Neural progenitor cell (in vitro differentiated cells): ENCODE measurements around the gene SIRT5. TPM values are rescaled to one million over a fixed set of nuclear protein-coding genes. Genes with fewer than 3 reads are reported as not detected.

ENCODE experiments used
- DNase-seq: peaks from one replicate; pipeline ENCODE4 v3.0.0-alpha.2; 2016; ENCODE audit warnings: low spot score
- H2AFZ ChIP-seq: fragments of 200-600 bp; sonication (generic); replicated peaks from 2 replicates; pipeline ENCODE4 v1.6.1; 2016; ENCODE audit warnings: antibody characterized with exemption
- H3F3A ChIP-seq: fragments of 200-600 bp; sonication (generic); 2 replicates; pipeline ENCODE4 v1.6.1; 2016; ENCODE audit warnings: antibody characterized with exemption, low read depth
- H3K27ac ChIP-seq: fragments of 200-600 bp; sonication (generic); 2 replicates; pipeline ENCODE4 v1.5.1; 2016; ENCODE audit warnings: mild to moderate bottlenecking
- H3K27me3 ChIP-seq: fragments of 200-600 bp; sonication (generic); 2 replicates; pipeline ENCODE4 v1.6.1; 2016; ENCODE audit warnings: mild to moderate bottlenecking, moderate library complexity
- H3K36me3 ChIP-seq: fragments of 200-600 bp; sonication (generic); 2 replicates; pipeline ENCODE4 v1.5.1; 2016
- H3K4me1 ChIP-seq: fragments of 200-600 bp; sonication (generic); 2 replicates; pipeline ENCODE4 v1.6.1; 2016; ENCODE audit warnings: mixed run types
- H3K4me2 ChIP-seq: fragments of 200-600 bp; sonication (generic); 2 replicates; pipeline ENCODE4 v1.6.1; 2016
- H3K4me3 ChIP-seq: fragments of 200-600 bp; sonication (generic); 2 replicates; pipeline ENCODE4 v1.5.1; 2016
- H3K79me2 ChIP-seq: fragments of 200-600 bp; sonication (generic); 2 replicates; pipeline ENCODE4 v1.6.1; 2016; ENCODE audit warnings: low read depth
- H3K9ac ChIP-seq: fragments of 200-600 bp; sonication (generic); 2 replicates; pipeline ENCODE4 v1.6.1; 2016
- H3K9me3 ChIP-seq: fragments of 200-600 bp; sonication (generic); 2 replicates; pipeline ENCODE4 v1.5.1; 2016; ENCODE audit warnings: low read depth
- H4K20me1 ChIP-seq: fragments of 200-600 bp; sonication (generic); 2 replicates; pipeline ENCODE4 v1.6.1; 2016; ENCODE audit warnings: low read depth
- H3K27ac Mint-ChIP-seq: 3 replicates; pipeline ENCODE4 v1.8.0; 2021; ENCODE audit warnings: mixed read lengths
- H3K27me3 Mint-ChIP-seq: 2 replicates; pipeline ENCODE4 v1.8.0; 2022; ENCODE audit warnings: low read depth, mild to moderate bottlenecking, inconsistent platforms, moderate library complexity, mixed read lengths; ENCODE audit not compliant: insufficient read depth
- H3K36me3 Mint-ChIP-seq: 3 replicates; pipeline ENCODE4 v1.8.0; 2021; ENCODE audit warnings: mixed read lengths
- H3K4me1 Mint-ChIP-seq: 3 replicates; pipeline ENCODE4 v1.8.0; 2021; ENCODE audit warnings: mixed read lengths
- H3K4me3 Mint-ChIP-seq: 3 replicates; pipeline ENCODE4 v1.8.0; 2021; ENCODE audit warnings: mild to moderate bottlenecking, moderate library complexity, mixed read lengths
- H3K9me3 Mint-ChIP-seq: 3 replicates; pipeline ENCODE4 v1.8.0; 2020; ENCODE audit warnings: mixed read lengths
- EZH2 ChIP-seq: fragments of 200-600 bp; sonication (generic); IDR thresholded peaks from 2 replicates; pipeline ENCODE4 v1.6.1; 2017; ENCODE audit warnings: antibody characterized with exemption, mild to moderate bottlenecking, moderate library complexity
- EZH2phosphoT487 ChIP-seq: fragments of 200-600 bp; sonication (generic); IDR thresholded peaks from 2 replicates; pipeline ENCODE4 v1.6.1; 2017; ENCODE audit warnings: antibody characterized with exemption
- total RNA-seq: library from RNA; depleted of rRNA; stranded (reverse); fragments of >200 nt; gene quantifications from 2 replicates; pipeline ENCODE4 v1.2.3, GENCODE V29; 2015; ENCODE audit warnings: low replicate concordance
- TF ChIP-seq, protein P1 (sequence below): fragments of 200-600 bp; sonication (generic); IDR thresholded peaks from 2 replicates; pipeline ENCODE4 v1.5.1; 2017; ENCODE audit warnings: antibody characterized with exemption, mild to moderate bottlenecking

SIRT5 gene
- total RNA-seq, 1 donor from 2014 or later = 18.2 TPM

DNA sequence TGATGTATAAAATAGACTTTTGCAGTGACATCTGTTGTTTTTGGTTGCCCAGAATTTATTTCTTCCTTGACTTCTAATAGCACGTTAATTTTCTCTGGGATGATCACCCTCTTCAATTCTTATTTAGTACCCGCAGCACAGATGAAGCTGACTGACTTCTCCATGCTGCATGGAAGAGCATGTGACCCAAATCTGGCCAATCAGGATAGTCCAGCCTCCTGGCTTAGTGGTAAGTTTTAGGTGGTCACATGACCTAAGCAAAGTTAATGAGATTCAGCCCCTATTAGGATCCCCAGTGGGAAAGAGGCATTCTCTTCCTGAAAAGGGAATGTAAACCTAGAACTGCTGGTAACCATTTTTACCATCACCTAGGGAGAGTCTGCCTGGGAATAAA, 13.8 kb upstream of the SIRT5 start:
- Mint-ChIP-seq H3K27me3 (peaks cover 1% of the 10 kb centered on the region), H3K27ac (no peak overlapping the region), H3K4me1 (peaks cover 30% of the 10 kb centered on the region), H3K9me3 (no peaks in the 10 kb centered on the region), H3K4me3 (no peak overlapping the region), H3K36me3 (no peaks in the 10 kb centered on the region)
- Histone ChIP-seq H3K4me2 (no peak overlapping the region), H3K9me3 (no peaks in the 10 kb centered on the region), H2AFZ (no peak overlapping the region), H3K79me2 (no peaks in the 10 kb centered on the region), H3F3A (peaks cover 11% of the 10 kb centered on the region), H3K27ac (no peak overlapping the region), H3K27me3 (no peaks in the 10 kb centered on the region), H3K4me1 (peaks cover 5% of the 10 kb centered on the region), H4K20me1 (no peaks in the 10 kb centered on the region), H3K9ac (no peak overlapping the region), H3K36me3 (no peaks in the 10 kb centered on the region), H3K4me3 (no peak overlapping the region)
- TF ChIP-seq EZH2 (no peak), EZH2phosphoT487 (no peak)
- TF ChIP-seq, protein P1, sequence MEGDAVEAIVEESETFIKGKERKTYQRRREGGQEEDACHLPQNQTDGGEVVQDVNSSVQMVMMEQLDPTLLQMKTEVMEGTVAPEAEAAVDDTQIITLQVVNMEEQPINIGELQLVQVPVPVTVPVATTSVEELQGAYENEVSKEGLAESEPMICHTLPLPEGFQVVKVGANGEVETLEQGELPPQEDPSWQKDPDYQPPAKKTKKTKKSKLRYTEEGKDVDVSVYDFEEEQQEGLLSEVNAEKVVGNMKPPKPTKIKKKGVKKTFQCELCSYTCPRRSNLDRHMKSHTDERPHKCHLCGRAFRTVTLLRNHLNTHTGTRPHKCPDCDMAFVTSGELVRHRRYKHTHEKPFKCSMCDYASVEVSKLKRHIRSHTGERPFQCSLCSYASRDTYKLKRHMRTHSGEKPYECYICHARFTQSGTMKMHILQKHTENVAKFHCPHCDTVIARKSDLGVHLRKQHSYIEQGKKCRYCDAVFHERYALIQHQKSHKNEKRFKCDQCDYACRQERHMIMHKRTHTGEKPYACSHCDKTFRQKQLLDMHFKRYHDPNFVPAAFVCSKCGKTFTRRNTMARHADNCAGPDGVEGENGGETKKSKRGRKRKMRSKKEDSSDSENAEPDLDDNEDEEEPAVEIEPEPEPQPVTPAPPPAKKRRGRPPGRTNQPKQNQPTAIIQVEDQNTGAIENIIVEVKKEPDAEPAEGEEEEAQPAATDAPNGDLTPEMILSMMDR = no peak
- peak; percentile 8 for DNase-seq

DNA sequence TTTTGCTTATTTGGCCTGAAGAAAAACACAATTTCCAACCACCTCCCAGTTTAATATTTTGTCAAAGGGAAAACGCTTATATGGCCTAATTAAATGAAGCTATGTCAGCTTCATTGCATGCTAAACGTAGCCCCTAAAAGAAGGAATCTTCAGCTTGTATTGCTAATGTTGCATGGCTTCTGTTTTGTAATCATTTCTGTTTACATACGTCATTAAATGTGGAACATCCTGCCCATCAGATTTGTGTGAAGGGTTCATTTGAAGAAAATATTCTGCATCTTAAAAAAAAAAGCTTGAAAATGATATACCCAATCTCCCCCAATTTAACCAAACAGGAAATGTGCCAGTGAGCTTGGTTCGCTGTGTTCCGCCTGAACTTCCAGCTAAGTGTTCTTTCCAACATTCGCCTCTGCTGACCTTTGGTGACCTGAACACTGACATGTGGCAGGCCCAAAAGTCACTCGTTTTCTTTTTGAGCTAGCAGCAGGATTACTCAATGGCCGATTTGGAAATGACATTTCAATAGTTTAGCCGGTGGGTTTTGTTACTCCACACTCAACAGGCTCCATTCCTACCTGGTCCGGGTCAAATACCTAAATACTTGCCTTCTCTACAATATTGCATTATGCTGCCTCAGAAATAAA, 12.7 kb upstream of the SIRT5 start:
- H4K20me1 ChIP-seq = no peaks in the 10 kb centered on the region
- no peak overlapping the region for H3K27ac ChIP-seq
- H3K9me3 Mint-ChIP-seq = no peaks in the 10 kb centered on the region
- no peaks in the 10 kb centered on the region for H3K79me2 ChIP-seq
- peaks cover 5% of the 10 kb centered on the region for H3K4me1 ChIP-seq
- H3K4me2 ChIP-seq = no peak overlapping the region
- no peaks in the 10 kb centered on the region for H3K27me3 Mint-ChIP-seq
- peaks cover 8% of the 10 kb centered on the region for H3F3A ChIP-seq
- no peak overlapping the region for H3K27ac Mint-ChIP-seq
- no peaks in the 10 kb centered on the region for H3K36me3 Mint-ChIP-seq
- no peaks in the 10 kb centered on the region for H3K9me3 ChIP-seq
- DNase-seq = no peak
- no peaks in the 10 kb centered on the region for H3K36me3 ChIP-seq
- H3K4me3 ChIP-seq = no peak overlapping the region
- no peak overlapping the region for H2AFZ ChIP-seq
- H3K4me3 Mint-ChIP-seq = no peak overlapping the region
- no peaks in the 10 kb centered on the region for H3K27me3 ChIP-seq
- H3K4me1 Mint-ChIP-seq = peaks cover 29% of the 10 kb centered on the region
- no peak overlapping the region for H3K9ac ChIP-seq
- TF ChIP-seq EZH2phosphoT487 = no peak
- TF ChIP-seq, protein P1 = no peak
- no peak for TF ChIP-seq EZH2

DNA sequence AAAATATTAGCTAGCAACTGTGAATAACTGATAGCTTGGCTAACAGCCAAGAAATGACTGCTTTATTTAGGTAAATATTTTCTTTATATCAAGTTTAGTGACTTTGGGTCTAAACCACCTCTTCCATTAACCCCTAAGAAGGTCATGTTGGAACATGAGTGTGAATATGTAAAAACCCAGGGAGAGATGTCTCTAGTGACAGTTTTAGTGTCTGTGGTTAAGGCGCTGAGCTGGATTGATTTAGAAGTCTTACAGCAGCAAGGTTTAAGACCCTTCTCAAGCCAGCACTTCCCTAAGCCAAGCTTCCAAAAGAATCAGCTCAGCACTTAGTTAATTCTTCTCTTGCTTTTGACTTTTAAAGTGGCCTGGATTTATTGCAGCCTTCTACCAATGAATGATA, 11.4 kb upstream of the SIRT5 start:
- Mint-ChIP-seq H3K4me3 (no peak overlapping the region), H3K4me1 (peaks cover 25% of the 10 kb centered on the region), H3K9me3 (no peaks in the 10 kb centered on the region), H3K27ac (no peak overlapping the region), H3K36me3 (no peaks in the 10 kb centered on the region), H3K27me3 (no peaks in the 10 kb centered on the region)
- H3K27ac ChIP-seq = no peak overlapping the region
- no peak for TF ChIP-seq EZH2phosphoT487
- no peak for TF ChIP-seq EZH2
- TF ChIP-seq, protein P1 = no peak
- peaks cover 8% of the 10 kb centered on the region for H3F3A ChIP-seq
- H3K9ac ChIP-seq = no peak overlapping the region
- DNase-seq = no peak
- no peaks in the 10 kb centered on the region for H3K79me2 ChIP-seq
- no peaks in the 10 kb centered on the region for H3K9me3 ChIP-seq
- no peak overlapping the region for H2AFZ ChIP-seq
- no peaks in the 10 kb centered on the region for H4K20me1 ChIP-seq
- H3K36me3 ChIP-seq = no peaks in the 10 kb centered on the region
- peaks cover 5% of the 10 kb centered on the region for H3K4me1 ChIP-seq
- no peak overlapping the region for H3K4me3 ChIP-seq
- H3K27me3 ChIP-seq = no peaks in the 10 kb centered on the region
- H3K4me2 ChIP-seq = no peak overlapping the region
